Upper lobe of right lung (tissue), 1 donor: Measurements from ENCODE around the gene GPR152. TPM values are rescaled to one million over a fixed set of nuclear protein-coding genes. Genes with fewer than 3 reads are reported as not detected.
"Not testable (repeated sequence)": the region's sequence is repeated elsewhere in the genome, so short reads cannot be mapped to it uniquely, and the experiment has no call there.

Experiments used
- ATAC-seq: fragments of 200-7000 bp; cut with Tn5 transposase; one replicate; pipeline ENCODE4 v1.9.1; 2020; ENCODE audit warnings: mild to moderate bottlenecking, moderate library complexity
- DNase-seq: peaks from one replicate; pipeline ENCODE4 v3.0.0-alpha.2; 2020
- H3K27ac ChIP-seq: fragments of 200-600 bp; one replicate; pipeline ENCODE4 v1.8.0; 2022
- H3K27me3 ChIP-seq: fragments of 200-600 bp; one replicate; pipeline ENCODE4 v1.8.0; 2022; ENCODE audit warnings: mild to moderate bottlenecking
- H3K36me3 ChIP-seq: fragments of 200-600 bp; one replicate; pipeline ENCODE4 v1.8.0; 2022
- H3K4me1 ChIP-seq: fragments of 200-600 bp; one replicate; pipeline ENCODE4 v1.8.0; 2022
- H3K4me3 ChIP-seq: fragments of 200-600 bp; one replicate; pipeline ENCODE4 v1.8.0; 2022; ENCODE audit warnings: mild to moderate bottlenecking
- H3K9me3 ChIP-seq: fragments of 200-600 bp; one replicate; pipeline ENCODE4 v1.8.0; 2022
- CTCF ChIP-seq: fragments of 200-600 bp; IDR thresholded peaks from one replicate; pipeline ENCODE4 v1.8.0; 2022; ENCODE audit warnings: antibody characterized with exemption
- intact Hi-C: fragments of 100-400 bp; cut with DNase I; formaldehyde crosslinking; loops from one replicate; pipeline ENCODE4 v1.11.0; 2022
- total RNA-seq: library from RNA; stranded (reverse); fragmentation: NEBNext Ultra II Directional; extraction: Animal tissue kit (Norgen Biotek cat#: 25700); gene quantifications from one replicate; pipeline ENCODE4 v1.2.1, GENCODE V29; 2021
- donor health status: DM: no; HTN: yes; CAD: no; lungs with severe emphysema.

The GPR152 gene
- total RNA-seq, 1 donor from 2014 or later = not detected

- TF ChIP-seq CTCF = no peak
- intact Hi-C loops = no loop called here
- DNase-seq (peak; percentile 92), ATAC-seq (peak; percentile 7)
- Histone ChIP-seq H3K27ac (peak overlapping the region; percentile 93), H3K9me3 (no peaks in the 10 kb centered on the region), H3K27me3 (no peaks in the 10 kb centered on the region), H3K36me3 (no peaks in the 10 kb centered on the region), H3K4me1 (peaks cover 26% of the 10 kb centered on the region), H3K4me3 (peak overlapping the region; percentile 97)
These were observed 15.5 kb upstream of the GPR152 start for GRCh38 chr11:67468056-67468455.

GRCh38 chr11:67466962-67467771, 14.6 kb upstream of the GPR152 start:
- H3K27me3 ChIP-seq = no peaks in the 10 kb centered on the region
- DNase-seq (peak; percentile 66), ATAC-seq (no peak)
- TF ChIP-seq CTCF = no peak
- H3K9me3 ChIP-seq = no peaks in the 10 kb centered on the region
- intact Hi-C loops = no loop called here
- H3K36me3 ChIP-seq = no peaks in the 10 kb centered on the region
- H3K4me3 ChIP-seq = no peak overlapping the region
- H3K27ac ChIP-seq = no peak overlapping the region
- peaks cover 26% of the 10 kb centered on the region for H3K4me1 ChIP-seq

- ATAC-seq = no peak
- H3K27ac ChIP-seq = no peak overlapping the region
- intact Hi-C loops = no loop called here
- no peak for TF ChIP-seq CTCF
- H3K4me1 ChIP-seq = peaks cover 26% of the 10 kb centered on the region
- DNase-seq = no peak
- H3K9me3 ChIP-seq = no peaks in the 10 kb centered on the region
- H3K36me3 ChIP-seq = no peaks in the 10 kb centered on the region
- no peaks in the 10 kb centered on the region for H3K27me3 ChIP-seq
- no peak overlapping the region for H3K4me3 ChIP-seq
These were observed 13.8 kb upstream of the GPR152 start for GRCh38 chr11:67466367-67466766.

GRCh38 chr11:67465530-67465929, 13.0 kb upstream of the GPR152 start:
- peaks cover 26% of the 10 kb centered on the region for H3K4me1 ChIP-seq
- peak overlapping the region; percentile 92 for H3K27ac ChIP-seq
- H3K27me3 ChIP-seq, intact Hi-C loops, H3K9me3 ChIP-seq, H3K36me3 ChIP-seq, DNase-seq, ATAC-seq: not testable (repeated sequence)
- peak overlapping the region; percentile 73 for H3K4me3 ChIP-seq

- intact Hi-C loops = no loop called here
- Histone ChIP-seq H3K4me1 (peaks cover 26% of the 10 kb centered on the region), H3K9me3 (no peaks in the 10 kb centered on the region), H3K27me3 (no peaks in the 10 kb centered on the region), H3K36me3 (no peaks in the 10 kb centered on the region), H3K27ac (peak overlapping the region; percentile 92), H3K4me3 (peak overlapping the region; percentile 73)
- DNase-seq (no peak), ATAC-seq (no peak)
- TF ChIP-seq CTCF = no peak
These were observed 12.6 kb upstream of the GPR152 start for GRCh38 chr11:67465189-67465510.

GRCh38 chr11:67464411-67465188, 12.1 kb upstream of the GPR152 start:
- intact Hi-C loops = no loop called here
- DNase-seq (peak; percentile 96), ATAC-seq (peak; percentile 85)
- no peaks in the 10 kb centered on the region for H3K9me3 ChIP-seq
- no peak for TF ChIP-seq CTCF
- no peaks in the 10 kb centered on the region for H3K27me3 ChIP-seq
- H3K4me3 ChIP-seq = peak overlapping the region; percentile 73
- H3K4me1 ChIP-seq = peaks cover 24% of the 10 kb centered on the region
- H3K36me3 ChIP-seq = no peaks in the 10 kb centered on the region
- H3K27ac ChIP-seq = peak overlapping the region; percentile 92
